ENCODE measurements around the gene TRIM45. TPM values are rescaled to one million over a fixed set of nuclear protein-coding genes. Genes with fewer than 3 reads are reported as not detected.

The TRIM45 gene
- total RNA-seq, 1 experiment from 2014 or later: 11.7 TPM

- Histone ChIP-seq H3K27ac (ENCODE audit: insufficient read length, low read depth, low read length) (no peak overlapping the region), H3K4me2 (ENCODE audit: insufficient read depth, insufficient read length, low read length) (no peak overlapping the region), H3K79me1 (ENCODE audit: insufficient read depth, low read depth, low read length, poor library complexity, severe bottlenecking) (no peaks in the 10 kb centered on the region), H4K8ac (replicated peaks; ENCODE audit: insufficient read length, low read depth, low read length) (no peak overlapping the region), H3K18ac (ENCODE audit: insufficient read length, low read depth, low read length) (no peak overlapping the region), H2BK5ac (ENCODE audit: insufficient read length, low read length) (no peak overlapping the region), H3T11ph (ENCODE audit: low read length) (no peak overlapping the region), H3K9me3 (ENCODE audit: control insufficient read depth, low read depth, low read length) (no peaks in the 10 kb centered on the region), H3K14ac (ENCODE audit: insufficient read depth, low read length) (no peak overlapping the region), H4K20me1 (ENCODE audit: control insufficient read depth, insufficient read depth, insufficient read length) (no peaks in the 10 kb centered on the region), H2BK120ac (ENCODE audit: low read depth, low read length, poor library complexity, severe bottlenecking) (no peak overlapping the region), H2BK12ac (ENCODE audit: insufficient read length, low read depth, low read length) (no peak overlapping the region), H3K23ac (ENCODE audit: insufficient read length, low read depth, low read length) (no peak overlapping the region), H3K27me3 (ENCODE audit: insufficient read depth, low read length) (no peaks in the 10 kb centered on the region), H2BK20ac (ENCODE audit: low read depth, low read length, poor library complexity, severe bottlenecking) (no peak overlapping the region), H3K79me2 (ENCODE audit: insufficient read depth, low read length) (no peaks in the 10 kb centered on the region), H2AFZ (ENCODE audit: low read length) (no peak overlapping the region), H4K5ac (ENCODE audit: insufficient read length, low read depth, low read length) (no peak overlapping the region), H3K23me2 (ENCODE audit: insufficient read length, low read depth, low read length, poor library complexity, severe bottlenecking) (no peaks in the 10 kb centered on the region), H4K91ac (ENCODE audit: insufficient read length, low read depth, low read length) (no peak overlapping the region), H2AK5ac (ENCODE audit: insufficient read length, low read length) (no peak overlapping the region), H3K4ac (ENCODE audit: low read depth, low read length) (no peak overlapping the region), H2BK15ac (ENCODE audit: low read depth, low read length) (no peak overlapping the region), H3K4me1 (ENCODE audit: insufficient read depth, low read length) (peaks cover 3% of the 10 kb centered on the region; the same call in 1 of the 2 replicates), H3K56ac (ENCODE audit: insufficient read length, low read depth, low read length) (no peak overlapping the region), H3K9ac (ENCODE audit: extremely low read depth, insufficient read length, low read length) (no peak overlapping the region)
- H3K4me3 Mint-ChIP-seq: no peak overlapping the region
- DNase-seq: no peak
- no peaks in the 10 kb centered on the region for H3K27me3 Mint-ChIP-seq (ENCODE audit: low read depth)
- peaks cover 5 to 14% (median 11%) of the 10 kb centered on the region in 3 experiments; a peak in 6 of 7 replicates for H3K36me3 Mint-ChIP-seq (ENCODE audit: insufficient read depth in 1 of 3, low read depth in 3 of 3)
- H3K27ac Mint-ChIP-seq: no peak overlapping the region
- no peak for TF ChIP-seq CTCF (conservative IDR thresholded peaks at IDR 0.05)
- H3K4me1 Mint-ChIP-seq: peaks cover 21 to 24% of the 10 kb centered on the region in 2 experiments
- WGBS (ENCODE audit: extremely low coverage, insufficient read length, low lambda C conversion rate): no CpG with 5 or more reads among the region's 4 CpGs
- H3K9me3 Mint-ChIP-seq: peaks cover 8 to 9% of the 10 kb centered on the region in 2 experiments; a peak in 4 of 5 replicates
These were observed 25.8 kb upstream of the TRIM45 start for GRCh38 chr1:117147341-117147831.

Data from H9 (cell line).